Activated CD8-positive, alpha-beta memory T cell treated with anti-CD3 and anti-CD28 coated beads for 48 hours (primary cell): ENCODE results near the gene DHPS.
A peak's percentile ranks its signal among the peaks of the same experiment; 100 is the strongest.
"Not testable (repeated sequence)": the region's sequence is repeated elsewhere in the genome, so short reads cannot be mapped to it uniquely, and the experiment has no call there.

Experiments
- DNase-seq, 3 experiments: peaks; one replicate each; pipeline ENCODE4 v3.0.0-alpha.2; 2020; ENCODE audit warnings: low read depth in 2 of 3, low spot score in 2 of 3

DHPS gene

GRCh38 chr19:12647490-12648071 lies 34.1 kb downstream of the DHPS start:
- no peak for DNase-seq

GRCh38 chr19:12647047-12647446 lies 34.6 kb downstream of the DHPS start:
- DNase-seq: no peak

- DNase-seq: no peak
Observed at GRCh38 chr19:12646551-12646950, 35.1 kb downstream of the DHPS start.

- DNase-seq: not testable (repeated sequence)
Observed at GRCh38 chr19:12643716-12644115, 38.0 kb downstream of the DHPS start.

GRCh38 chr19:12642506-12642905 lies 39.2 kb downstream of the DHPS start:
- DNase-seq: no peak

- no peak for DNase-seq
Observed at GRCh38 chr19:12641456-12641855, 40.2 kb downstream of the DHPS start.

- peak; percentile 69 to 79 (median 77) for DNase-seq
Observed at GRCh38 chr19:12639901-12640613, 41.6 kb downstream of the DHPS start.

GRCh38 chr19:12638611-12639182 lies 43.0 kb downstream of the DHPS start:
- DNase-seq: no peak

- DNase-seq: no peak
Observed at GRCh38 chr19:12636631-12637030, 45.0 kb downstream of the DHPS start.

- DNase-seq: no peak
Observed at GRCh38 chr19:12629215-12629614, 52.5 kb downstream of the DHPS start.

GRCh38 chr19:12628040-12629022 lies 53.3 kb downstream of the DHPS start:
- DNase-seq: no peak

- no peak for DNase-seq
Observed at GRCh38 chr19:12626958-12627357, 54.7 kb downstream of the DHPS start.
